ENCODE results near the gene SLC40A1.

Gene SLC40A1

GRCh38 chr2:189534854-189535832, 45.4 kb downstream of the SLC40A1 start:
- no peak for DNase-seq

GRCh38 chr2:189533288-189534035, 47.1 kb downstream of the SLC40A1 start:
- DNase-seq, result no peak

GRCh38 chr2:189530965-189531637, 49.5 kb downstream of the SLC40A1 start:
- no peak for DNase-seq

- DNase-seq, result no peak
These were observed 52.0 kb downstream of the SLC40A1 start for GRCh38 chr2:189528617-189529016.

GRCh38 chr2:189527812-189528592, 52.6 kb downstream of the SLC40A1 start:
- DNase-seq, result no peak

- DNase-seq, result no peak
These were observed 53.4 kb downstream of the SLC40A1 start for GRCh38 chr2:189527041-189527750.

GRCh38 chr2:189526241-189526640, 54.3 kb downstream of the SLC40A1 start:
- DNase-seq, result no peak

GRCh38 chr2:189524746-189525145, 55.8 kb downstream of the SLC40A1 start:
- DNase-seq, result no peak

GRCh38 chr2:189522435-189523151, 58.0 kb downstream of the SLC40A1 start:
- no peak for DNase-seq

GRCh38 chr2:189521699-189522434, 58.7 kb downstream of the SLC40A1 start:
- DNase-seq, result no peak

- DNase-seq, result no peak
These were observed 60.8 kb downstream of the SLC40A1 start for GRCh38 chr2:189519631-189520387.

GRCh38 chr2:189517847-189518535, 62.6 kb downstream of the SLC40A1 start:
- no peak for DNase-seq

- DNase-seq, result no peak
These were observed 64.0 kb downstream of the SLC40A1 start for GRCh38 chr2:189516546-189516945.

GRCh38 chr2:189515264-189515663, 65.3 kb downstream of the SLC40A1 start:
- DNase-seq, result no peak

GRCh38 chr2:189514104-189514503, 66.5 kb downstream of the SLC40A1 start:
- no peak for DNase-seq

- DNase-seq, result no peak
These were observed 67.7 kb downstream of the SLC40A1 start for GRCh38 chr2:189512879-189513278.

GRCh38 chr2:189511960-189512319, 68.6 kb downstream of the SLC40A1 start:
- no peak for DNase-seq

- DNase-seq, result no peak
These were observed 69.2 kb downstream of the SLC40A1 start for GRCh38 chr2:189511210-189511959.

Measured in stimulated activated naive CD4-positive, alpha-beta T cell treated with Interleukin-2 at 50 U/mL for 16 hours (primary cell).